Stimulated activated CD8-positive, alpha-beta memory T cell treated with anti-CD3 and anti-CD28 coated beads, Interleukin-4, amount 100 ng/mL, for 1 hour (primary cell): Measurements from ENCODE around the gene LAMB2.
A peak's percentile ranks its signal among the peaks of the same experiment; 100 is the strongest.

Source experiments
- DNase-seq, 2 donors: peaks; one replicate each; pipeline ENCODE4 v3.0.0-alpha.2; 2020; ENCODE audit warnings: low read depth in 2 of 2, low spot score in 1 of 2

The LAMB2 gene

GRCh38 chr3:49161808-49162530 is 29.1 kb upstream of the LAMB2 start:
- DNase-seq: no peak

GRCh38 chr3:49161197-49161596 is 28.3 kb upstream of the LAMB2 start:
- no peak for DNase-seq

- DNase-seq: no peak
These were observed 25.9 kb upstream of the LAMB2 start for GRCh38 chr3:49158792-49159191.

- DNase-seq: peak; percentile 20 to 25
These were observed 25.4 kb upstream of the LAMB2 start for GRCh38 chr3:49158103-49158709.

GRCh38 chr3:49157289-49157688 is 24.4 kb upstream of the LAMB2 start:
- DNase-seq: no peak

- DNase-seq: no peak
These were observed 20.6 kb upstream of the LAMB2 start for GRCh38 chr3:49153349-49153912.

- DNase-seq: no peak
These were observed 18.8 kb upstream of the LAMB2 start for GRCh38 chr3:49151610-49152009.

- no peak for DNase-seq
These were observed 15.3 kb upstream of the LAMB2 start for GRCh38 chr3:49148159-49148558.

GRCh38 chr3:49140080-49140479 is 7.2 kb upstream of the LAMB2 start:
- DNase-seq: no peak

- DNase-seq: no peak
These were observed 2.6 kb upstream of the LAMB2 start for GRCh38 chr3:49135499-49135898.

GRCh38 chr3:49134471-49135265 is 1.8 kb upstream of the LAMB2 start:
- DNase-seq: no peak

- DNase-seq: no peak
These were observed 539 bp upstream of the LAMB2 start for GRCh38 chr3:49133226-49133951.

GRCh38 chr3:49132073-49132436 is 795 bp downstream of the LAMB2 start:
- no peak for DNase-seq

GRCh38 chr3:49131576-49131975 is 1.3 kb downstream of the LAMB2 start:
- no peak for DNase-seq

GRCh38 chr3:49131040-49131439 is 1.8 kb downstream of the LAMB2 start:
- DNase-seq: no peak

GRCh38 chr3:49124991-49125670 is 7.7 kb downstream of the LAMB2 start:
- no peak for DNase-seq

GRCh38 chr3:49124203-49124602 is 8.6 kb downstream of the LAMB2 start:
- no peak for DNase-seq

- DNase-seq: no peak
These were observed 9.2 kb downstream of the LAMB2 start for GRCh38 chr3:49123687-49124086.

GRCh38 chr3:49122886-49123545 is 9.8 kb downstream of the LAMB2 start:
- no peak for DNase-seq

GRCh38 chr3:49122451-49122850 is 10.4 kb downstream of the LAMB2 start:
- no peak for DNase-seq
